K562 (cell line): Measurements from ENCODE around the gene RUSC1.

Source experiments
- ATF3 ChIP-seq, 2 experiments: fragments of 450-650 bp in 1 of 2; sonication (generic) in 1 of 2; formaldehyde crosslinking in 1 of 2; IDR thresholded peaks in 1 of 2; conservative IDR thresholded peaks in 1 of 2; 2 replicates each; pipeline versions ENCODE4 v1.6.1 to v1.8.1; 2016 to 2023; ENCODE audit warnings: mild to moderate bottlenecking in 2 of 2, moderate library complexity in 2 of 2, inconsistent platforms in 1 of 2, missing genetic modification reagents in 1 of 2
- CTCF ChIP-seq, 3 experiments: IDR thresholded peaks in 2 of 3; conservative IDR thresholded peaks in 1 of 3; 2 replicates each; pipeline ENCODE4 v1.5.1; 2011 to 2012; ENCODE audit warnings: low read length in 3 of 3, mild to moderate bottlenecking in 3 of 3, control low read depth in 2 of 3, improper control_type of control experiment in 1 of 3, inconsistent platforms in 1 of 3, low read depth in 1 of 3, mixed read lengths in 1 of 3, moderate library complexity in 1 of 3; ENCODE audit not compliant: insufficient read depth in 2 of 3
- ELK1 ChIP-seq: sonication (generic); formaldehyde crosslinking; IDR thresholded peaks from 2 replicates; pipeline ENCODE4 v1.8.1; 2022; ENCODE audit warnings: missing genetic modification reagents
- FOXP4 ChIP-seq: sonication (generic); formaldehyde crosslinking; IDR thresholded peaks from 2 replicates; pipeline ENCODE4 v1.8.0; 2022; ENCODE audit warnings: mild to moderate bottlenecking, missing genetic modification reagents, borderline replicate concordance
- GATA2 ChIP-seq: sonication (generic); formaldehyde crosslinking; IDR thresholded peaks from 2 replicates; pipeline ENCODE4 v1.4.0; 2020; ENCODE audit warnings: mild to moderate bottlenecking, missing genetic modification reagents
- HIVEP1 ChIP-seq: fragments of 250-450 bp; sonication (Bioruptor Pico); IDR thresholded peaks from 2 replicates; pipeline ENCODE4 v1.4.0; 2020; ENCODE audit warnings: mild to moderate bottlenecking
- HMG20B ChIP-seq: fragments of 250-450 bp; sonication (Bioruptor Pico); IDR thresholded peaks from 2 replicates; pipeline ENCODE4 v1.5.0; 2021; ENCODE audit warnings: mild to moderate bottlenecking
- IFI16 ChIP-seq: fragments of 250-450 bp; sonication (Bioruptor Pico); IDR thresholded peaks from 2 replicates; pipeline ENCODE4 v2.1.2; 2022; ENCODE audit warnings: mild to moderate bottlenecking, inconsistent platforms
- JUND ChIP-seq, 2 experiments: IDR thresholded peaks; 2 replicates in 1 of 2; 3 replicates in 1 of 2; pipeline ENCODE4 v1.6.1; 2011; ENCODE audit warnings: borderline replicate concordance in 2 of 2, low read depth in 2 of 2, low read length in 2 of 2, improper control_type of control experiment in 1 of 2, missing biosample characterization in 1 of 2, missing genetic modification characterization in 1 of 2, missing genetic modification reagents in 1 of 2
- PRDM10 ChIP-seq: fragments of 450-650 bp; IDR thresholded peaks from 2 replicates; pipeline ENCODE4 v1.6.1; 2018; ENCODE audit not compliant: partially characterized antibody
- ZBTB17 ChIP-seq: fragments of 450-650 bp; formaldehyde crosslinking; IDR thresholded peaks from 2 replicates; pipeline ENCODE4 v1.4.0; 2020; ENCODE audit warnings: mild to moderate bottlenecking
- ZBTB8A ChIP-seq: fragments of 450-650 bp; IDR thresholded peaks from 2 replicates; pipeline ENCODE4 v1.6.1; 2018; ENCODE audit warnings: mild to moderate bottlenecking, moderate library complexity; ENCODE audit not compliant: partially characterized antibody
- ZNF121 ChIP-seq: sonication (generic); formaldehyde crosslinking; conservative IDR thresholded peaks from 2 replicates; pipeline ENCODE4 v1.8.0; 2022; ENCODE audit warnings: missing genetic modification reagents
- ZNF253 ChIP-seq: fragments of 250-450 bp; sonication (Bioruptor Pico); conservative IDR thresholded peaks from 2 replicates; pipeline ENCODE4 v1.6.1; 2021; ENCODE audit warnings: mild to moderate bottlenecking

- no peak for TF ChIP-seq CTCF (IDR thresholded peaks at IDR 0.05 in 2 of 3, conservative IDR thresholded peaks at IDR 0.05 in 1 of 3; ENCODE audit: insufficient read depth in 2 of 3, low read depth in 1 of 3, low read length in 3 of 3)
- TF ChIP-seq ZBTB8A: no peak
- no peak for TF ChIP-seq GATA2
- no peak for TF ChIP-seq HMG20B (CRISPR knock-in tag)
- TF ChIP-seq ZNF253 (CRISPR knock-in tag): no peak
- no peak for TF ChIP-seq IFI16 (CRISPR knock-in tag)
- no peak for TF ChIP-seq PRDM10
- no peak for TF ChIP-seq ZNF121 (CRISPR knock-in tag)
- TF ChIP-seq HIVEP1 (CRISPR knock-in tag): no peak
- no peak for TF ChIP-seq ATF3 (IDR thresholded peaks at IDR 0.05)
- no peak for TF ChIP-seq ATF3 (CRISPR knock-in tag; conservative IDR thresholded peaks at IDR 0.05)
- TF ChIP-seq ZBTB17: no peak
- no peak for TF ChIP-seq JUND (IDR thresholded peaks at IDR 0.05; ENCODE audit: borderline replicate concordance, low read depth, low read length)
- no peak for TF ChIP-seq JUND (tag; IDR thresholded peaks at IDR 0.05; ENCODE audit: borderline replicate concordance, low read depth, low read length)
- TF ChIP-seq FOXP4 (CRISPR knock-in tag): no peak
- no peak for TF ChIP-seq ELK1 (CRISPR knock-in tag)
These were observed 26.0 kb upstream of the RUSC1 start for GRCh38 chr1:155294520-155295182.
